PFSK-1 (cell line): ENCODE data around the gene PGGHG.

ENCODE experiments used
- POLR2AphosphoS5 ChIP-seq: IDR thresholded peaks from 2 replicates; pipeline ENCODE4 v1.6.1; 2012; ENCODE audit warnings: low read depth, mild to moderate bottlenecking, control low read depth, low read length, moderate library complexity
- REST ChIP-seq, 2 experiments: IDR thresholded peaks; 2 replicates each; pipeline versions ENCODE4 v1.6.1 to v1.8.0; 2011 to 2012; ENCODE audit warnings: low read depth in 2 of 2, low read length in 2 of 2, control low read depth in 1 of 2, inconsistent platforms in 1 of 2, mild to moderate bottlenecking in 1 of 2, moderate library complexity in 1 of 2; ENCODE audit not compliant: insufficient read depth in 1 of 2
- SIN3A ChIP-seq: IDR thresholded peaks from 2 replicates; pipeline ENCODE4 v1.6.1; 2012; ENCODE audit warnings: mild to moderate bottlenecking, low read length, moderate library complexity, borderline replicate concordance; ENCODE audit not compliant: insufficient read depth
- TAF1 ChIP-seq: IDR thresholded peaks from 2 replicates; pipeline ENCODE4 v1.6.1; 2012; ENCODE audit warnings: low read length, control low read depth, borderline replicate concordance; ENCODE audit not compliant: insufficient read depth

GRCh38 chr11:336659-337198, 47.8 kb downstream of the PGGHG start:
- TF ChIP-seq REST (IDR thresholded peaks at IDR 0.05; ENCODE audit: insufficient read depth in 1 of 2, low read depth in 2 of 2, low read length in 2 of 2) (no peak), POLR2AphosphoS5 (no peak), TAF1 (no peak), SIN3A (no peak)
